T47D (cell line): ENCODE results near the gene INPP5A.

Experiments
- DNase-seq, 2 experiments: peaks; one replicate each; pipeline versions ENCODE4 v3.0.0 to v3.0.0-alpha.2; 2011 to 2012; ENCODE audit warnings: low read depth in 1 of 2, low spot score in 1 of 2
- JUND ChIP-seq: IDR thresholded peaks from 2 replicates; pipeline ENCODE4 v1.6.1; 2012; ENCODE audit warnings: low read depth
- in situ Hi-C: cut with HindIII; loops from 2 replicates; pipeline ENCODE4 v1.10.0; 2016; ENCODE audit warnings: low sequenced_read_pairs, low pct_unique_long_range_greater_than_20kb

INPP5A gene

DNA sequence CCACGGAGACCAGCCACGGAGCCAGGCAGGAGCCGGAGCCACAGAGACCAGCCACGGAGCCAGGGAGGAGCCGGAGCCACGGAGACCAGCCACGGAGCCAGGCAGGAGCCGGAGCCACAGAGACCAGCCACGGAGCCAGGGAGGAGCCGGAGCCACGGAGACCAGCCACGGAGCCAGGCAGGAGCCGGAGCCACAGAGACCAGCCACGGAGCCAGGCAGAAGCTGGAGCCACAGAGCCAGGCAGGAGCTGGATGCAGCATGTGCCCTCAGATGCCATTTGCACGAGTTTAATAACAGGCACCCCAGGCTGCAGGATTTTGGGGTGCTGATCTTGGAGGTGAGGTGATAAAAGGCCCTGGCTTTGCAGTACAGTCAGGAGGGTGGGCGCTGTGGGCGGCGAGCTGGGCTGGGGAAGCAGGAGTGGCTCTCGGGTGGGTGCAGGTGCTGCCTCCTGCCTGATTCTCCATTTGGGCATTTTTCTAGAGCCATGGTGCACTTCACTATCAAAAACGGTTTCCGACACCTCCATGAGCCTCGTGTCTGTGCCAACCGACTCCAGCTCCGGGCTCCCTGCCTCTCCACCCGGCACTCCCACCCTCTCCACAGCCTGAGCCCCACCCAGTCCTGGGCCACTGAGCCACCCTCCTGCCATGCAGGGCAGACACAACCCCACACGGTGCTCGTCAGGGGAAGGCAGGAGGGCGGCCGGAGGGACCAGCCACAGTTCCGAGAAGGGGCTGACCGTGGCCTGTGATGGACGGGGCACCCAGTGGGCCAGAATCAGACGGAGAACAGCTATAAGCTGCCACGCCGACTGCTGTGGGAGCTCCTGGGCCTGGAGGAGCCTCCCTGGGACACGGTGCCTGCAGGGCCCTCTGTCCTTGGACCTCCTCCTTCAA, 289.2 kb downstream of the INPP5A start:
- in situ Hi-C loops = no loop called here
- TF ChIP-seq JUND = no peak
- no peak for DNase-seq

DNA sequence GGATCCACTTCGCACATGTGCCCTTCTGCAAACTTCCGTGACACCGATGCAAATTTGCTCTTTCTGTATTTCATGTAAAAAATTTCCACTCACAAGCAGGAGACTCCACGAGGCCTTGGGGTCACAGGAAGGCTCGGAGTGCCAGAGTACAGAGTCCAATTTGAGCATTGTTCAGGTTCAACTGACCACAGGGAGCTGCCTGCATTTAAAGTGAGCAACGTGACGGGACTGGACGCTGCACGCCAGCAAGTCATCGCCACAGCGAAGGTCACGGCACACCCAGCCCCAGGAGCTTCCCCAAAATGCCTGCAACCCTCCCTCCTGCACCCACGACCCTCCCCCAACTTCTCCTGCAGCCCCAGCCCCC, 289.8 kb downstream of the INPP5A start:
- no peak for TF ChIP-seq JUND
- no peak for DNase-seq
- in situ Hi-C loops = no loop called here

DNA sequence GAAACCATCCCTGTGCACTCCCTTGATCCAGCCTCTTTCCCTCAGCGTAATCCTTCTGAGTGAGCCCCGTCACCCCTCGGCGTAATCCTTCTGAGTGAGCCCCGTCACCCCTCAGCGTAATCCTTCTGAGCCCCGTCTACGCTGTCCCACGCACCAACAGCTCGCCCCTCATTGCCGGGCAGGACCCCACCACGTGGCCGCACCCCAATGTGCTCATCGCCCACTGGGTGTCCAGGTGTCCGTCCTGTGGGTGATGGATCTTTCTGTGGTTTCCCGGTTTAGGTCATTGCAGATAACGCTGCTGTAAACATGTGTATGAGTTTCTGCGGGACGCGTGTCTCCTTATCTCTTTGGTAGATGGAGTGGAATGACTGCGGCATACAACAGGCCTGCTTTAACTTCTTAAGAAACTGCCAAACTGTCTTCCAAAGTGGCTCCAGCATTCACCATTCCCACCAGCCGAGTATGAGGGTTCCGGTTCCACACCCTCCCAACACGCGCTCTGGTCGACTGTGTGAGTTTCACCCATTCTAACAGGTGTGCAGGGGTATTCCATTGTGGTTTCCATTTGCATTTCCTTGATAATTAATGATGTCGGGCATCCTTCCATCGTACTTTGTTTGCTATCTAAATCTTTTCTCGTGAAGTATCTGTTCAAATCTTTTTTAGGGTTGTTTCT, 290.4 kb downstream of the INPP5A start:
- DNase-seq = no peak
- no peak for TF ChIP-seq JUND
- in situ Hi-C loops = no loop called here

DNA sequence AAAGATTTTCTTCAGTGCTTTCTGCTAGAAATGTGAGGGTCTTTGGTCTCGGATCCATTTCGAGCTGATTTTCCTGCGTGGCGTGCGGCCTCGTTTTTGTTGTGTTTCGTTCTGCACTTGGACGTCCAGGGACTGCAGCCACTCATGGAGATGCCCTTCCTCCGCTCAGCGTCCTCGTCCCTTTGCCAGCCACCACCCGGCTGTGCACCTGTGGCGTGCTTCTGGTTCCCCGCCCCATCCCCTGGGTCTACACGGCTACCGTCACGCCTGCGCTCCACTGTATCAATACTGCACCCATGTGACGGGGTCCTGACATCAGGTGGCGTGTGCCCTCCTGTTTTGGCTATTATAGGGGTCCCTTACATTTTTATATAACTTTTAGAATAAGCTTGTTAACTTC, 291.1 kb downstream of the INPP5A start:
- no peak for DNase-seq
- no peak for TF ChIP-seq JUND
- in situ Hi-C loops = no loop called here

DNA sequence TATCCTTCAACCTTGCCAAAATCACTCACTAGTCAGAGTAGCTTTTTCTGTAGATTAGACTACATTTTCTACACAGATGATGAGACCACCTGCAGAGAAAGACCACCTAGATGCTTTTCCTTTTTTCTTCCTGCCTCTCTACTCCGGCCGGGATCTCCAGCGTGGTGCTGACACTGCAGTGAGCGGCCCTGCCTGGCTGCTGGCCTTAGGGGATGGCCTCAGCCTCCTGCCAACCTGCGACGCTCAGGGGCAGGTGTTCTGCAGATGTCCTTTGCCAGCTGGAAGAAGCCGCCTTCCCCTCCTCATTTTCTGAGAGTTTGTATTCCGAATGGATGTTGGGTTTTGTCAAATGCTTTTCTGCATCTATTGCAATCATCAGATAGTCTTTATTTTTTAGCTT, 291.8 kb downstream of the INPP5A start:
- DNase-seq = no peak
- no peak for TF ChIP-seq JUND
- in situ Hi-C loops = no loop called here

DNA sequence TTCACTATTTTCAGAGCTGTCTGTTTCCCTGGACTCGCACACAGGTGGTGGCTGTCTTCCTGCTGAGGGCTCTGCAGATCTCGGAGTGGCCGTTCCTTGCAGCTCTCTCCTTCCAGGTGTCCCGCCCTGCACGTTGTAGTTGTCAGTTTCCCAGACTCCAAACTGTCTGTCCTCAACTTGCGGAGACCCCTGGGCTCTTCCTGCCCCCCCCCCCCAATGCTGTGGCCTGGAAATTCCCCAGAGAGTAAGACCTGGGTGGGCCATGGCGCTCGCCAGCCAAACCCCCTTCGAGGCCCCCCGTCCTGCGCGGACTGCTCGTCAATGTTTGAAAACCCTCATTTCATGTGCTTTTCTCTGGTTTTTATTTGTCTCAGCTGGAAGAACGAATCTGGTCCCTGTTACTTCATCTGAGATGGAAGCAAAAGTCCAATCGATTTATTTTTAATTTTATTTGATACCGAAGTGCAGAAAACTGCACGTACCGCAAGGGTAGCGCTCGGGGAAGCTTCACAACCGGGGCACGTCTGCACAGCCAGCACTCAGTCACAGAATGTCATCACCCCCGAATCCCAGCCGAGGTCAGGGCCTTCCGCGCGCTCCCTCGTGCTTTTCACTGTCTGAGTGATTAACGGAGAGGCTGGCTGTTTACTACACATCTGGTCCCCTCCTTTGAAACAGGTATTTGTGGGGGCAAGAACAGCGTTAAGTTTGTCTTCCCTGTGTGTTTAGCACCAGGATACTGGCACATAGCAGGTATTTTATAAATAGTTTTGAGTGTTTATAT, 294.8 kb downstream of the INPP5A start:
- in situ Hi-C loops = no loop called here
- no peak for DNase-seq
- no peak for TF ChIP-seq JUND
